ENCODE results near the gene SMTNL2. TPM values are rescaled to one million over a fixed set of nuclear protein-coding genes. Genes with fewer than 3 reads are reported as not detected.

The SMTNL2 gene
- total RNA-seq, 4 donors from 2014 or later = 1.5 TPM; not detected in 2

DNA sequence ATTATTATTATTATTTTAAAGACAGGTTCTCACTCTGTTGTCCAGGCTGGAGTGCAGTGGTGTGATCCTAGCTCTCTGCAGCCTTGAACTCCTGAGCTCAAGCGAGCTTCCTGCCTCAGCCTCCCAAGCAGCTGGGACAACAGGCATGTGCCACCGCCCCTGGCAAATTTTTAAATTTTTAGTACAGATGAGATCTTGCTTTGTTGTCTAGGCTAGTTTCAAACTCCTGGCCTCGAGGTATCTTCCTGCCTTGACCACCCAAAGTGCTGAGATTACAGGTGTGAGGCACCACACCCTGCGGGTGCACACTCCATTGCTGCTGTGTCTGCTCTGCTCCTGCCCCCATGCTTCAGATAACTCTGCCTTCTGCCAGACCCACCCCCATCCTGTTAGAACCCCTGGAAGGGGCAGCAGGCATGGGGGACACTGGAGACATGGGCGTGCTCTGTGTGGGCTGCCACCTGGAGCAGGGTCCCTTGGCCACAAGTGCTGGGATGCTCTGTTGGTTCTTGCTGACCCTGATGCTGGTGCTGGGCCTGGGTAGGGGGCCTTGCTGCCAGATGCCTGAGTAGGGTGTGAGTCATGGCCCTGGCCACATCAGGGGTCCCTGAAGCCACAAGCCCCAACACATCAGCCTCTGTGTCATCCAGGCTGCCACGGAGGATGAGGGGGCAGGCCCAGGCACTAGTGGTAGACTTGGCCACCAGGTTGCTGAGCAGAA lies 26.5 kb upstream of the SMTNL2 start:
- TF ChIP-seq CTCF (IDR thresholded peaks at IDR 0.05; ENCODE audit: low read depth) = no peak

DNA sequence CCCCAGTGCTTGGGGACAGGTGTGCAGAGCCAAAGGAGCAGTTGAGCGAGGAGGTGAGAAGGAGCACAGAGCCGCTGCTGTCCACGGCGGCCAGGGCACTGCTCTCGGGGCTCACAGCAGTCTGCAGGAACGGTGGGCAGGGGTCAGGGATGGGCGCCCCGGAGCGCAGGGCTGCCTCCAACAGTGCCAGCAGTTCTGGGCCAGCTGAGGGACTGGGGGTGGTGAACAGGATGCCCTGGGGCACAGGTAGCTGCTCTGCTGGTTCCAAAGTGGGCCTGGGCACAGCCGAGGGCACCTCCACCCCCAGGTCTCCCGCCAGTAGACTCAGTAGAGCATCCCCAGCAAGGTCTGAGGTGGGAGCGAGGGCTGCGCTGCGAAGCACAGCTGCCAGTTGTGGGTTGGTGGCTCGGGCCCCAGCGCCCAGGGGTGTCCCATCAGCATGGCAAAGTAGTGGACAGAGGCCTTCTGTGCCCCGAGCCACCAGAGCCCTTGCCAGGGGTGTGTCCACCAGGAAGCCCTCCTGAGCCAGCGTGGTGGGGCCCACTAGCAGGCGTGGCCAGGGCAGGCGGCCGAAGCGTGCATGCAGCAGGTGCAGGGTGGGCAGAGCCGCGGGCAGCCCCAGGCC lies 25.9 kb upstream of the SMTNL2 start:
- no peak for TF ChIP-seq CTCF (IDR thresholded peaks at IDR 0.05; ENCODE audit: low read depth)

GRCh38 chr17:4559139-4559791 lies 25.1 kb upstream of the SMTNL2 start:
- TF ChIP-seq CTCF (IDR thresholded peaks at IDR 0.05; ENCODE audit: low read depth) = no peak

GRCh38 chr17:4559966-4560365 lies 24.4 kb upstream of the SMTNL2 start:
- TF ChIP-seq CTCF (IDR thresholded peaks at IDR 0.05; ENCODE audit: low read depth) = no peak

GRCh38 chr17:4560421-4560820 lies 23.9 kb upstream of the SMTNL2 start, which contains the start of gene GGT6:
Gene GGT6, minus strand, starts transcription at chr17:4560577. Its CDS starts 56 bp downstream, at chr17:4560521.
- no peak for TF ChIP-seq CTCF (IDR thresholded peaks at IDR 0.05; ENCODE audit: low read depth)

DNA sequence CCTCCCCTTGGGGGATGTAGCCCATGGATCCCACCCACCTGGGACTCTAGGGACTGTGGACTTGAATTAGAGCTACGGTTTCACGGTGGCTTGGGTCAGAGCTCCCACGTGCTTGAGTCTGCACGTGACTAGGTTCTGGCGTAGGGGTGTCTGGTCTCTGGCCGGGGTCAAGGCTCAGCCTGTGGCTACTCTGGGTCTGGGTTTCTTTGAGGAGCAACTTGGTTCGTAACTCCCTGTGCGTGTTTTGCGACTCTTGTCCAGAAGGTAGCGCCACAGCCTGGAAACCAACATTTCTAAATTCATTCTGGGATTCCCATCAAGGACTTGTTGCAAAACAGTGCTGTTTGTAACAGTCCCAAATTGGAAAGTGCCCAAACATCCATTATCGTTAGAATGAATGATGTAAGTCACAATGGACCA lies 23.5 kb upstream of the SMTNL2 start:
- no peak for TF ChIP-seq CTCF (IDR thresholded peaks at IDR 0.05; ENCODE audit: low read depth)
